Right forelimb (tissue), 1 donor: Measurements from ENCODE around the gene SPATA32.
"Not testable (repeated sequence)": the region's sequence is repeated elsewhere in the genome, so short reads cannot be mapped to it uniquely, and the experiment has no call there.

ENCODE experiments used
- DNase-seq: peaks from one replicate; pipeline ENCODE4 v3.0.0-alpha.2; 2018

Gene SPATA32

GRCh38 chr17:45270828-45271418, 9.0 kb upstream of the SPATA32 start:
- no peak for DNase-seq

GRCh38 chr17:45269912-45270311, 8.0 kb upstream of the SPATA32 start:
- no peak for DNase-seq

- DNase-seq = no peak
These were observed 5.7 kb upstream of the SPATA32 start for GRCh38 chr17:45267436-45268055.

GRCh38 chr17:45266372-45266926, 4.6 kb upstream of the SPATA32 start:
- no peak for DNase-seq

- DNase-seq = no peak
These were observed 3.9 kb upstream of the SPATA32 start for GRCh38 chr17:45265821-45266220.

- DNase-seq = no peak
These were observed 3.1 kb upstream of the SPATA32 start for GRCh38 chr17:45264988-45265387.

- no peak for DNase-seq
These were observed 2.5 kb upstream of the SPATA32 start for GRCh38 chr17:45264430-45264829.

- DNase-seq = no peak
These were observed 1.6 kb upstream of the SPATA32 start for GRCh38 chr17:45263477-45263860.

GRCh38 chr17:45262516-45263476, 902 bp upstream of the SPATA32 start:
- no peak for DNase-seq

GRCh38 chr17:45260204-45260783, 1.6 kb downstream of the SPATA32 start:
- no peak for DNase-seq

GRCh38 chr17:45258981-45259380, 2.9 kb downstream of the SPATA32 start:
- DNase-seq = no peak

- no peak for DNase-seq
These were observed 4.8 kb downstream of the SPATA32 start for GRCh38 chr17:45257115-45257514.

GRCh38 chr17:45256114-45256966, 5.6 kb downstream of the SPATA32 start:
- no peak for DNase-seq

- no peak for DNase-seq
These were observed 6.5 kb downstream of the SPATA32 start for GRCh38 chr17:45255358-45255757.

GRCh38 chr17:45253879-45254278, 8.0 kb downstream of the SPATA32 start:
- DNase-seq = no peak

GRCh38 chr17:45253237-45253636, 8.7 kb downstream of the SPATA32 start:
- not testable (repeated sequence) for DNase-seq

- no peak for DNase-seq
These were observed 10.0 kb downstream of the SPATA32 start for GRCh38 chr17:45251931-45252330.

GRCh38 chr17:45248132-45248957, 13.5 kb downstream of the SPATA32 start:
- no peak for DNase-seq

GRCh38 chr17:45247429-45248131, 14.3 kb downstream of the SPATA32 start:
- peak; percentile 67 for DNase-seq

- DNase-seq = no peak
These were observed 14.9 kb downstream of the SPATA32 start for GRCh38 chr17:45246861-45247428.
